GF-D8 (cell line): Measurements from ENCODE around the gene HPS4.
A peak's percentile ranks its signal among the peaks of the same experiment; 100 is the strongest.
"Not testable (repeated sequence)": the region's sequence is repeated elsewhere in the genome, so short reads cannot be mapped to it uniquely, and the experiment has no call there.

Experiments used
- DNase-seq: peaks from one replicate; lab custom pipeline; 2025; lab: John Stamatoyannopoulos, UW

The HPS4 gene

DNA sequence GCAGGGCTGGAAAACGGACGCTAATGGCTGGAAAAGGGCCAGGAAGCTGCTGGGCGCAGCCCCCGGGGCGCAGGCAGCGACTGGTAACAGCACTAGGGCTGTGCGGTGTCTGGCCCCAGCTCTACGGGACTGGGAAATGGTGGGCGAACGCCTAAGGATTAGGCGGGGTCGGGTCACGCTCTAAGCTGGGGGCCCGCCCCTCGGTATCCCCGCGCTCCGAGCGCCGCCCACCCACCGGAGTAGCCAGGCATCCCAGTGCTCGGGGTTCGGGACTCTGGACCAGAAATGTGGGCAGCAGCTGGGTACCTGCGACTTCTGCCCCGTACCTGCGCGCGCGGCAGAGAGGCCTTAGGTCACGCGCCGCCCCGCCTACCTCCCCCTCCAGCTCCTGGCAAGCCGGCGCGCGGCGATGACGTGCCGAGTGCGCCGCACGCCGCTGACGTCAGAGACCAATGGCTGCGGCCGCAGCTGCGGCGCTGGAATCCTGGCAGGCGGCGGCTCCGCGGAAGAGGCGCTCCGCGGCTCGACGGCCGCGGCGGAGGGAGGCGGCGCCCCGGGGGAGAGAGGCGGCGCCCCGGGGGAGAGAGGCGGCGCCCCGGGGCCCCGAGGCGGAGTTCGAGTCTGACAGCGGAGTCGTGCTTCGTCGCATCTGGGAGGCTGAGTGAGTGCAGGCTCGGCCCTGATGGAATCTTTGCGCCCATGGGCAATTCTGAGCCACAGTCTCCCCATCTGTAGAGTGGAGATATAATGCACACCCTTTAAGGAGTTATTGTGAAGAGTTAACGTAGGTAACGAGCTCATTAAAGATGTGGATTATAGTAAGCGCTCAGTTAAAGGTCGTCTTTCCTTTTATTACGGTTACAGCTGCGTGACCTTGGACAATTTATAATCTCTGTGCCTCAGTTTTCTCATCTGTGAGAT lies at the start of gene HPS4, which contains the start of gene SRRD:
Gene HPS4 (minus strand): TSS at position 345 of the 921 bp plus-strand sequence. CDS start 2,021 bp downstream, outside the sequence.
Gene SRRD (plus strand): TSS at position 439 of the 921 bp plus-strand sequence. CDS start 14 bp downstream, at position 453.
- peak; percentile 67 for DNase-seq

DNA sequence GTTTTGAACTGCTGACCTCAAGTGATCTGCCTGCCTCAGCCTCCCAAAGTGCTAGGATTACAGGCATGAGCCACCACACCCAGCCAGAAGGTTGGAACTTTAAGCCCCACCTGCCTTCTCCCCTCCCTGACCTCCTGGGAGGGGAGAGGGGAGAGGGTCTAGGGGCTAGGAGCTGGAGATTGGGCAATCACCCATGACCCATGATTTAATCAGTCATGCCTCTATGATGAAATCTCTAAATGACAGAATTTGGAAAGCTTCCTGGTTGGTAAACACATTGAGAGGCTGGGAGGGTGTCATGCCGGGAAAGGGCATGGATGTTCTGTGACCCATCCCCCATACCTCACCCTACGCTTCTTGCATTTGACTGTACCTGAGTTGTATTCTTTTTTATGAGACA lies 45.8 kb upstream of the HPS4 start:
- DNase-seq = peak; percentile 17

GRCh38 chr22:26528518-26528917 lies 44.9 kb upstream of the HPS4 start:
- not testable (repeated sequence) for DNase-seq

DNA sequence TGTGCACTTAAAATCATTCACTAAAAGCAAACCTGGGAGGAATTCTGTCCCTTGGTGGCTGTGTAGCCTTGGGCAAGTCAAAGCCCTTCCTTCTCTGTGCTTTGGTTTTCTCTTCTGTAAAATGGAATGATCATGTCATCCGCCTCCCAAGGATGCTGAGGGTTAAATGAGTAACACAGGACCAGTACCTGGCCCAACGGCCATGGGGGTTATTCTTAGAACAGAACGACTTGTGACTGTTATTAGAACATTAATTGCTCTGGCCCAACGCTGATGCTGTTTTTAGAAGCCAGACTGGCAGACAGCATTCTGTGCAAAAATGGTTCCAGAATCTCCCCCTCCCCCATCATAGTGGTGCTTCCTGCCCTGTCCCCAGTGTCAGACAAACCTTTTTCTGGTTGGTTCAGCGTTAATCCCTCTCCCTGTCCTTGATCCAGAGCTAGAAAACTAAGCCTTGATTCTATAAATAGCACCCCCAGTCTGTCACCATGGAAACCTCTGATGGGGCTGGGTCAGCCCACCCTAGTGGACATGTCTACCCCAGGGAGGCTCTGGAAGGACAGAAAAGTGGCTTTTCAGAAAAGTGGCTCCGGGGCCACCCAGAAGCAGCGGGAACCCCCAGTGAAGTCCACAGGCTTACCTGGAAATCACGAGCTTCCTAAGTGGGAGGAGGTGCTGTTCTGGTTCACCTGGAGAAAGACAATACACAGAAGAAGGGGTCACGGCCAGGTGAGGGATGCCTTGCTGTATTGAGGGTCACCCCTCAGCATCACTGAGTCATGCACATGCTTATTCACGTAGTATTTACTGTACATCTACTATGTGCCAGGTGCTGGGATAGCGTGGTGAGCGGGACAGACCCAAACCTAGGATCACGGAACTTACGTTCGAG lies 44.2 kb upstream of the HPS4 start:
- no peak for DNase-seq

DNA sequence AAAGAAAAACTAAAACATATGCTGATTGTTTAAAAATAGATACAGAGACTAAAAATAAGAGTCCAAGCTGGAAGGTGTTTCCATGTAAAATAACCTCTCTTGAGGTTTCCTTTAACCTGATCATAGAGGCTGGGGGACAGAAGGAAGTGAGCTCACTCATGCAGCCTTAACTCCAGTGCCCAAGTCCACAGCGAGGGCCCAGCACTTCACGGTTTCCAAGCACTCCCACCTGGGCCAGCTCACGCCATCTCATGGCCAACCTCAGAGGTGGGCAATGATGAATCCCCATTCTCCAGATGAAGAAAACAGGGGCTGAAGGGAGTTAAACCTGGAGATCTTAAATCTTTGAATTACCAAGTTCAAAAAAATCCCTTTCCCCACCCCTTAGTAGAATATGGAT lies 43.6 kb upstream of the HPS4 start:
- DNase-seq = no peak

DNA sequence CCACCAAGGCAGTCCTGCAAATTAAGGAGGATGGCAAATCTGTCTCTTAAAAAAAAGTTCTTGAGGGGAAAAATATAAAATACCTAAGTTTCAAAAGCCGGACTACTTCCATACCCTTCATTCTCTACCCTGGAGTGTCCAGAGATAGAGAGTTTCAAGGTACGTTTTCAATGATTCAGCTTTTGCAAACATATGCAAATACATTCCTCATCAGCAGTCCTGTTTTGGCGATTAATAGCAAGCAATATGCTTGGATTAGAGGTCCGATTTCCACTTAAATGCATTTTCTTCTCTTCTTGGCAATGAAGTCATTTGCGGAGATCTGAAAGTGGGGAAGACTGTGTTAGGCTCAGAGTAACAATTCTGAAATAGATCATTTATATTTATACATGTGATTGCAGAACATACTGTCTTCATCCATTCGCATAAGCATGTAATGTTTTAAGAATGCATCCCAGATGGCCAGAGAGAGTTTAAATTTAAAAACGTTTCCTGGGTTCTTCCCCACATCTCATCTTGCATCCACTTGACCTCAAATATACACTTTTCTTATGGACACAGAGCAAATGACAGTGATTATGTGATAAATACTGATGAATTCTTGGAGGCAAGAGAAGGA lies 42.5 kb upstream of the HPS4 start:
- no peak for DNase-seq

- no peak for DNase-seq
Measured at GRCh38 chr22:26524870-26525269, 41.3 kb upstream of the HPS4 start.

GRCh38 chr22:26522592-26522991 lies 39.0 kb upstream of the HPS4 start:
- DNase-seq = no peak

GRCh38 chr22:26522012-26522411 lies 38.4 kb upstream of the HPS4 start:
- DNase-seq = no peak

- DNase-seq = no peak
Measured at GRCh38 chr22:26517429-26517828, 33.8 kb upstream of the HPS4 start.

DNA sequence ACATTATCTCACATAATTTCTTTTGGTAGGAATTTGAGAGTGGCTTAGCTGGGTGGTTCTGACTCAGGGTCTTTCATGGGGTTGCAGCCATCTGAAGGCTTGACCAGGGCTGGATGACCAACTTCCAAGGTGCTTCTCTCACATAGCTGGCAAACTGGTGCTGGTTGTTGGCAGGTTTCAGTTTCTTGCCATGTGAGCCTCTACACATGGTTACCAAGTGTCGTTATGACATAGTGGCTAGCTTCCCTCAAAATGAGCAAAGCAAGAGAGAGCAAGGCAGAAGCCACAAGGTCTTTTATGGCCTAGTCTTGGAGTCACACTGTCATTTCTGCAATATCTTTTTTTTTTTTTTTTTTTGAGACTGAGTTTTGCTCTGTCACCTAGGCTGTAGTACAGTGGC lies 32.9 kb upstream of the HPS4 start:
- DNase-seq = peak; percentile 51

DNA sequence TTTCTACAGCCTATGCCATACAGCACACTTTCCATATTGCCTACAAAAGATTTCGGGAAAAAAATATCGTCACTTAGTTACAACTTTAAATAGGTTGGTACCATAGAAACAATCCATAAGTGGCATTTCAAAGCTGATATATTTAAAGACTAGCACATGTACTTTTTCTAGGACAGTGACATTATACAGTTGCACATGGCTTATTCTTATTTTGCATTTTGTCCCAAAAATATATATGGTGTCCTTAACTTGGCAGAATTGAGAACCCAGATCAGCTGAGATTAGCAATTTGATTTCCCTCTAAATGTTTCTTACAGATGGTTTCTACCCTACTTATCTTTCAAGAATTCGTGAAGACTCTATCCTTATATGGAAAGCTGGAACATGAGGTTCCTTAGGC lies 32.3 kb upstream of the HPS4 start:
- DNase-seq = no peak

GRCh38 chr22:26514419-26515161 lies 31.0 kb upstream of the HPS4 start:
- no peak for DNase-seq

- DNase-seq = no peak
Measured at GRCh38 chr22:26513838-26514237, 30.3 kb upstream of the HPS4 start.

GRCh38 chr22:26512149-26512793 lies 28.7 kb upstream of the HPS4 start, which contains the start of gene TFIP11:
Gene TFIP11, minus strand, starts transcription at chr22:26512473. Its CDS starts 2,201 bp downstream, at chr22:26510272.
- peak; percentile 65 for DNase-seq

- DNase-seq = no peak
Measured at GRCh38 chr22:26508148-26508547, 24.6 kb upstream of the HPS4 start.

DNA sequence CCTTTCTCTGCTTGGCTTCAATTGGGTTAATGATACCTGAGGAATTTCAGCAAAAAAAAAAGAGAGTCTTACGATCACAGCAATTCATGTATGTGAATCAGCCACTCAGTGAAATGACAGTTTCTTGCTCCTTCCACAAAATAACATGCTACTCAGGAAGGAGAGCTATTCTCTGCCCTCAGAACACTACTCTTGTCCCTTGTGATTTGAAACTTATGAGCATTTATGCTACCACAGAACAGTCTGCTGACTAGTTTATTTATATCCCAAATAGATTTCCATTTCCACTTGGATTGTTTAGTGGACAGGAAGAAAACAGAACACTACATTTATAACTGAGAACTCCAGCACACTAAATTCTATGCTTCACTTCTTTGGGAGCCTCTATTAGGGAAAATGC lies 20.2 kb upstream of the HPS4 start:
- no peak for DNase-seq

DNA sequence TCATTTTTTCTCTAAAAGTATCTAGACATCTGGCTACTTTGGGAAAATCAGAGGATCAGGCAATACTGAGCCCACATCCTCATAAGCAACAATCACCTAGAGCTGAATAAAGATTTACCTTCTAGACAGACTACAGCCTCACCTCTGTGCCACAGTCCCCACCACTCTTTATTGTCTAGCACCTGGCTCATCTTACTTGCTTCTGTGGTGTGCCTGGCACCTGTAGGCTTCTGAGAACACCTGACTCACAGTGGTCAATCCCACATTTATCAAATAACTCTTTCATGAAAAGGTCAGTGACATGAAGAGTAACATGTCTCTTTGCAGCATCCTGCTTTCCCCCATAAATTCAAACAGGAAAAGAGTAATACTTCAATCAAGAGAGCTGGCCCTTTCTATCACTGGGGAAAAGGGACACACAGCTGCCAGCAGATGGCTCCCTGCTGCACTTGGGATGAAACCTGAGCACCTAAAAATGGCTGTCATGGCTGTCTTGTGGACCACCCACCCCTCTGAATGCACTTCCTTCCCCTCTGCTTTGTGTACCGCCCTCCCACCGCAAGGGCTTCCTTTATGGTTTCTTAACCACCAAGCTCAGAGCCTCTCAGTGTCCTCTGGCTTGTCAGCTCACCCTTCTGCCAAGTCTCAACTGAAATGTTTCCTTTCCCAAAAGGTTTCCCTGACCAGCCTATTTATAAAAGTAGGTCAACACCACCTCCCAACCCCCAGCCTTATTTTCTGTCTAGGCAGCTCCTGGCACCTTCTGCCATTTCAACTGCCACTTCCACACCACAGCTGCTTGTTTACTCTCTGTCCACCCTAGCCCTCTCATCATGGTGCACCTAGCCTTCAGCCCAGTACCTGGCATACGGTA lies 19.3 kb upstream of the HPS4 start:
- DNase-seq = peak; percentile 91

- no peak for DNase-seq
Measured at GRCh38 chr22:26501996-26502395, 18.4 kb upstream of the HPS4 start.

GRCh38 chr22:26499188-26499703 lies 15.7 kb upstream of the HPS4 start:
- no peak for DNase-seq
